Measurements from ENCODE around the gene JPH4.

JPH4 gene

GRCh38 chr14:23558346-23559009, 20.1 kb downstream of the JPH4 start:
- H3K4me3 ChIP-seq (ENCODE audit: low read depth, low read length), result no peak overlapping the region
- DNase-seq (ENCODE audit: low read depth), result no peak
- TF ChIP-seq CTCF (IDR thresholded peaks at IDR 0.05; ENCODE audit: control insufficient read depth, extremely low read depth, insufficient read depth), result no peak

- no peak overlapping the region; the same call in 1 of the 2 replicates for H3K4me3 ChIP-seq (ENCODE audit: low read depth, low read length)
- DNase-seq (ENCODE audit: low read depth), result no peak
- no peak for TF ChIP-seq CTCF (IDR thresholded peaks at IDR 0.05; ENCODE audit: control insufficient read depth, extremely low read depth, insufficient read depth)
These were observed 20.6 kb downstream of the JPH4 start for GRCh38 chr14:23557946-23558345.

GRCh38 chr14:23557521-23557920, 21.1 kb downstream of the JPH4 start:
- peak overlapping the region; percentile 96 for H3K4me3 ChIP-seq (ENCODE audit: low read depth, low read length)
- DNase-seq (ENCODE audit: low read depth), result no peak
- no peak for TF ChIP-seq CTCF (IDR thresholded peaks at IDR 0.05; ENCODE audit: control insufficient read depth, extremely low read depth, insufficient read depth)

GRCh38 chr14:23556700-23557440, 21.7 kb downstream of the JPH4 start:
- peak overlapping the region; percentile 96 for H3K4me3 ChIP-seq (ENCODE audit: low read depth, low read length)
- no peak for DNase-seq (ENCODE audit: low read depth)
- TF ChIP-seq CTCF (IDR thresholded peaks at IDR 0.05; ENCODE audit: control insufficient read depth, extremely low read depth, insufficient read depth), result no peak

- peak; percentile 69 for DNase-seq (ENCODE audit: low read depth)
- peak within 1 kb of the TSS; percentile 96 for H3K4me3 ChIP-seq (ENCODE audit: low read depth, low read length)
These were observed 22.5 kb downstream of the JPH4 start, which contains the start of gene THTPA for GRCh38 chr14:23555882-23556699. Gene THTPA, plus strand, starts transcription at chr14:23556271. Its CDS starts 487 bp downstream, at chr14:23556758.

GRCh38 chr14:23555533-23555881, 23.1 kb downstream of the JPH4 start:
- no peak for TF ChIP-seq CTCF (IDR thresholded peaks at IDR 0.05; ENCODE audit: control insufficient read depth, extremely low read depth, insufficient read depth)
- H3K4me3 ChIP-seq (ENCODE audit: low read depth, low read length), result peak overlapping the region; percentile 96
- DNase-seq (ENCODE audit: low read depth), result no peak

More at GRCh38 chr14:23555882-23556699, 22.5 kb downstream of the JPH4 start, which contains the start of gene THTPA:
- TF ChIP-seq CTCF (IDR thresholded peaks at IDR 0.05; ENCODE audit: control insufficient read depth, extremely low read depth, insufficient read depth), result no peak
